ENCODE data around the gene TRAPPC10. TPM values are rescaled to one million over a fixed set of nuclear protein-coding genes. Genes with fewer than 3 reads are reported as not detected.

Gene TRAPPC10
- polyA plus RNA-seq, 1 experiment, result 31.4 TPM

- ChIA-PET CTCF (interaction anchor here (0.6 to 0.7 kb wide), 2 partner anchors 9 to 51 kb away, joined by 3 read pairs; no protein-coding TSS in a partner anchor), POLR2A (no interaction called here)
- no peak overlapping the region for H3K4me3 ChIP-seq (ENCODE audit: low read depth, low read length)
- no peaks in the 10 kb centered on the region for H3K27me3 ChIP-seq (ENCODE audit: control insufficient read depth, insufficient read depth, low read length)
- TF ChIP-seq CTCF (IDR thresholded peaks at IDR 0.05; ENCODE audit: insufficient read depth, low read depth, low read length), result no peak
- DNase-seq (ENCODE audit: low read depth), result no peak
- H3K36me3 ChIP-seq (ENCODE audit: control insufficient read depth, insufficient read depth, low read length), result peaks cover 32% of the 10 kb centered on the region
These were observed 76.3 kb downstream of the TRAPPC10 start for GRCh38 chr21:44088401-44088780.

- H3K36me3 ChIP-seq (ENCODE audit: control insufficient read depth, insufficient read depth, low read length), result peaks cover 32% of the 10 kb centered on the region
- H3K27me3 ChIP-seq (ENCODE audit: control insufficient read depth, insufficient read depth, low read length), result no peaks in the 10 kb centered on the region
- ChIA-PET POLR2A (no interaction called here), CTCF (interaction anchor here (0.6 kb wide), 1 partner anchor 10 kb away, joined by 3 read pairs; no protein-coding TSS in a partner anchor)
- no peak for TF ChIP-seq CTCF (IDR thresholded peaks at IDR 0.05; ENCODE audit: insufficient read depth, low read depth, low read length)
- DNase-seq (ENCODE audit: low read depth), result no peak
- H3K4me3 ChIP-seq (ENCODE audit: low read depth, low read length), result no peak overlapping the region
These were observed 77.1 kb downstream of the TRAPPC10 start for GRCh38 chr21:44089001-44089911.

GRCh38 chr21:44090325-44090724 lies 78.2 kb downstream of the TRAPPC10 start:
- Histone ChIP-seq H3K4me3 (ENCODE audit: low read depth, low read length) (no peak overlapping the region), H3K36me3 (ENCODE audit: control insufficient read depth, insufficient read depth, low read length) (peaks cover 30% of the 10 kb centered on the region), H3K27me3 (ENCODE audit: control insufficient read depth, insufficient read depth, low read length) (no peaks in the 10 kb centered on the region)
- POLR2A ChIA-PET, result no interaction called here
- no peak for DNase-seq (ENCODE audit: low read depth)
- TF ChIP-seq CTCF (IDR thresholded peaks at IDR 0.05; ENCODE audit: insufficient read depth, low read depth, low read length), result no peak
- CTCF ChIA-PET, result interaction anchor here (0.5 kb wide), 1 partner anchor 229 kb away, joined by 3 read pairs; no protein-coding TSS in a partner anchor

- ChIA-PET CTCF (no interaction called here), POLR2A (no interaction called here)
- peaks cover 23% of the 10 kb centered on the region for H3K36me3 ChIP-seq (ENCODE audit: control insufficient read depth, insufficient read depth, low read length)
- TF ChIP-seq CTCF (IDR thresholded peaks at IDR 0.05; ENCODE audit: insufficient read depth, low read depth, low read length), result no peak
- no peaks in the 10 kb centered on the region for H3K27me3 ChIP-seq (ENCODE audit: control insufficient read depth, insufficient read depth, low read length)
- DNase-seq (ENCODE audit: low read depth), result no peak
- no peak overlapping the region for H3K4me3 ChIP-seq (ENCODE audit: low read depth, low read length)
These were observed 80.1 kb downstream of the TRAPPC10 start for GRCh38 chr21:44092211-44092610.

- DNase-seq (ENCODE audit: low read depth), result no peak
- ChIA-PET POLR2A (no interaction called here), CTCF (interaction anchor here (0.8 to 2.2 kb wide), 2 partner anchors 10 to 42 kb away, joined by 3 to 5 read pairs; no protein-coding TSS in a partner anchor)
- Histone ChIP-seq H3K27me3 (ENCODE audit: control insufficient read depth, insufficient read depth, low read length) (no peaks in the 10 kb centered on the region), H3K4me3 (ENCODE audit: low read depth, low read length) (no peak overlapping the region), H3K36me3 (ENCODE audit: control insufficient read depth, insufficient read depth, low read length) (peaks cover 15% of the 10 kb centered on the region)
- TF ChIP-seq CTCF (IDR thresholded peaks at IDR 0.05; ENCODE audit: insufficient read depth, low read depth, low read length), result no peak
These were observed 81.7 kb downstream of the TRAPPC10 start for GRCh38 chr21:44093761-44094160.

All from BJ (cell line).